HG03571 (cell line): ENCODE results near the gene BLOC1S5.

Experiments used
- ATAC-seq: cut with Tn5 transposase; IDR thresholded peaks from one replicate; pipeline ENCODE4 v1.9.1; 2021; ENCODE audit not compliant: unreplicated experiment

The BLOC1S5 gene

GRCh38 chr6:8063761-8064637, at the start of gene BLOC1S5:
Gene BLOC1S5 (minus strand): TSS chr6:8064389. CDS start chr6:8064376, 13 bp downstream.
- ATAC-seq, result peak; percentile 96

- ATAC-seq, result no peak
These were observed 49.0 kb upstream of the BLOC1S5 start for GRCh38 chr6:8113131-8113654.

DNA sequence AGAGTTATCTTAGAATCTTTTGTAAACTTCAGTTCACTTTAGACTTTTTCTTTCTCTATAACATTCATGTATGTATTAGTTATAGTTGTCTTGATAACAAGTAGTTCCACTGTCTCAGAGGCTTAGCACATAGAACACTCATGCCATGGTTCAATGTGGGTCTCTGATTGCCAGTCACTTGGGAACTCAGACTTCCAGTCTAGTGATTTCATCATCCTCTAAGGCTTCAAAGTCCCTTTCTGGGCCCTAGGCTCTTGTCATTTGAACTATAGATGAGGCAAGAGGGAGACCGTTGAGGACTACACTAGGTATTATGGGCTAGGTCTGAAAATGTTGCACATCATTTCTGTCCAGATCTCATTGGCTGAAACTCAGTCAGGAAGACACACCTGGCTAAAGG, 46.5 kb upstream of the BLOC1S5 start:
- ATAC-seq, result no peak

DNA sequence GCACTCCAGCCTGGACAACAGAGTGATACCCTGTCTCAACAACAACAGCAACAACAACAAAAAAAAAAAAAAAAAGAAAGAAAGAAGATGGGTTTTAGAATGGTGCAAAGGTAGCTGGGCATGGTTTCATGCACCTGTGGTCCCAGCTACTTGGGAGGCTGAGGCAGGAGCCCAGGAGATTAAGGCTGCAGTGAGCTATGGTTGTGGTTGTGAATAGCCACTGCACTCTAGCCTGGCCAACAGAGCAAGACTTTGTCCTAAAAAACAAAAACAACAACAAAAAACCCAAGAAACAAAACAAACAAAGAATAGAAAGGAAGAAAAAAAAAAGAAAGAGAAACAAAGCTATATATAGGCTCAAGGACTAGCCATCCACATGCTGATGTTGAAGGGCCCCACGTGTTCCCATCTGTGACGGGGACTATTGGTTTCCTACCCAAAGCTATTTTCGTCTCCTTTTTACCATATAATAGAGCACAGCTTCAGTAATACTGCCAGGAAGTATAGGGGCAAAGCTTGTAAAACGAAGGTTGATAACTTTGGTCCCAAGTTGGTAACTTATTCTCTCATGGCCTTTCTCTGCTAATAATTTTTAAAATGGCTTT, 46.0 kb upstream of the BLOC1S5 start:
- ATAC-seq, result no peak

DNA sequence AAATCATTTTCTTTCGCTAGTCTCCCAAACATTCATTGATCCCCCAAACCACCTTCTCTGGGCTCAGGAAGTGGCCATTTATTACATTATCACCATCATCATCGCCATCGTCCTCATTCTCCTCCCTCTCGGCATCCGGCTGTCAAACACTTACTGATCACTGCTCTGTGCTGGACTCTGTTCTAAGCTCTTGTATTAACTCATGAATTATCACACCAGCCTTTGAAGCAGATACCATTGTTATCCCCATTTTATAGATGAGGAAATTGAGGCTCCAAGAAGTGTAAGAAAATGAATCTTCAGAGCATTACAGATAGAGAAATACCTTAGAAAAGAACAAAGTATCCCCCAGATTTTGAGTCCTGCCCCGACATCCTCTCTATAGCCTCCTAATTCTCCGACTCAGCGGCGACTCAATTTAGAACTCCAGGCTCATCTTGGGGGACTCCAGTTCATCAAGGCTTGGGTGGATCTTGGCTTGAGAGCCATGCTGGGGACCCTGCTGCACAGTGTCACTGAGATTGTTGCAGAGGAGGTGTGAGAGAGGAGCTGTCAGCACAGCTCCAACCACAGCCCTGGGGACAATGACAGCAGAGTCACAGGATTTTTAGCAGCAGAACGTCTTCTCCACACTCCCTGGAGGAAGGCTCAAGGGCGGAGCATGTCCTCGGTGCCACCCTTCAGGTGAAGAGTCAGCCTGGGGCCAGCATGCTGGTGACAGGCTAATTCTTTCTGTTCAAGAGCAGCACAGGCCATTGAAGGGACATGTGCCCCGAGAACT, 44.8 kb upstream of the BLOC1S5 start:
- ATAC-seq, result no peak

DNA sequence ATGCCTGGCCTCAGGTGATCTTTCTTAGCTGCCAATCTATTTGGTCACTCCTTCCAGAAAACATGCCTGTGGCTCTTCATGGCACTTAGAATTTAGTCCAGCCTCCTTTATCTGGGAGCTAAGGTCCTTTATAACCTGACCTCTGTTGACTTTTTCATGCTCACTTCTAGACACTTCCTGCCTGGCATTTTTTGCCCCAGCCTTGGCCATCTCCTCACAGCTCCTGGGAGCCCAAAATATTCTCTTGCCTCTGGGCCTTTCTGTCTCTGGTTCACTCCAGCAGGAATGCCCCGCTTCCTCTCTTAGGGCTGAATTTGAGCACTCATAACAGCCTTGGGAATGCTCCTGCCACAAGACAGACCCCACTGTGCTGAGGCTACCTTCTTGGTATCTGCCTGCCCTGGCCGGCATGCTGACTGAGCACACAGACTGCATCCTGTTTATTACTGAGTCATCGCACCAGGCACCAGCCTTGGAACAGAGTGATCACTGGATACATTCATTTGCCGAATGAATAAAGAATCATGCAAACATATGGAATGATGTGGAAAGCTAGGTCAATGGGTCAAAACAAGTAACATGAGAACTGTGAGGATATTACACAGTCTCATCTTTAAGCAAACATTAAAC, 44.0 kb upstream of the BLOC1S5 start:
- no peak for ATAC-seq

DNA sequence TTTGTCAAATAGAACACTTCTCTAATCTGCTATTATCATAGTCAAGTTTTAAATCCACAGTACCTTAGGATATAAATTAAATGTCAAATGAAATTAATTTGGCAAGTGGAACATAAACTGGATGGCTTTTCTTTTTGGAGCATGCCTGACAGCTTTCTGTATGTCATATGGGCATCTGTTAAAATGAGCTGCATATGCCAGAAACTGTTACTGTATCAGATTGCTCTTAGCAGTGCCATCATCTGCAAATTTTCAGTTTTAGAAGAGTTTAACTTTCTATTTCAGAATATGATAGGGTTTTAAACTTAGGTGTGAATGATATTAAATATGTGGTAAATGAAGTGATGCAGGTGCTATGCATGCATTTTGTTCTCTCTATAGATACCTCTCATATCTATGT, 41.6 kb upstream of the BLOC1S5 start:
- no peak for ATAC-seq

GRCh38 chr6:8103726-8104125, 39.5 kb upstream of the BLOC1S5 start:
- ATAC-seq, result no peak

GRCh38 chr6:8102122-8102958, 38.2 kb upstream of the BLOC1S5 start, which contains the start of gene EEF1E1:
Gene EEF1E1 (minus strand): TSS chr6:8102548. CDS start chr6:8102521, 27 bp downstream.
- peak; percentile 99 for ATAC-seq

GRCh38 chr6:8100159-8100854, 36.1 kb upstream of the BLOC1S5 start:
- no peak for ATAC-seq

DNA sequence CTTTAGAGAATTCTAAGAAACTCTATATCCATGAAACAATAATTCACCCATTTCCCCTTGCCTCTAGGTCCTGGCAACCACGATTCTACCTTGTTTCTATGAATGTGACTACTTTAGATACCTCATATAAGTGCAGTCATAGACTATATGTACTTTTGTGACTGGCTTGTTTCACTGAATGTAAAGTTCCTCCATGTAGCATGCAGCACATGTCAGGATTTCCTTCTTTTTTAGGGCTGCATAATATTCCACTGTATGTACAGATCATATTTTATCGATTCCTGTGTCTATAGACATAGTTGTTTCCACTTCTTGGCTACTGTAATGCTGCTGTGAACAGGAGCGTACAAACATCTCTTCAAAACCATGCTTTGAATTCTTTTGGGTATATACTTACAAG, 26.5 kb upstream of the BLOC1S5 start:
- ATAC-seq, result no peak

GRCh38 chr6:8088886-8089285, 24.7 kb upstream of the BLOC1S5 start:
- no peak for ATAC-seq

DNA sequence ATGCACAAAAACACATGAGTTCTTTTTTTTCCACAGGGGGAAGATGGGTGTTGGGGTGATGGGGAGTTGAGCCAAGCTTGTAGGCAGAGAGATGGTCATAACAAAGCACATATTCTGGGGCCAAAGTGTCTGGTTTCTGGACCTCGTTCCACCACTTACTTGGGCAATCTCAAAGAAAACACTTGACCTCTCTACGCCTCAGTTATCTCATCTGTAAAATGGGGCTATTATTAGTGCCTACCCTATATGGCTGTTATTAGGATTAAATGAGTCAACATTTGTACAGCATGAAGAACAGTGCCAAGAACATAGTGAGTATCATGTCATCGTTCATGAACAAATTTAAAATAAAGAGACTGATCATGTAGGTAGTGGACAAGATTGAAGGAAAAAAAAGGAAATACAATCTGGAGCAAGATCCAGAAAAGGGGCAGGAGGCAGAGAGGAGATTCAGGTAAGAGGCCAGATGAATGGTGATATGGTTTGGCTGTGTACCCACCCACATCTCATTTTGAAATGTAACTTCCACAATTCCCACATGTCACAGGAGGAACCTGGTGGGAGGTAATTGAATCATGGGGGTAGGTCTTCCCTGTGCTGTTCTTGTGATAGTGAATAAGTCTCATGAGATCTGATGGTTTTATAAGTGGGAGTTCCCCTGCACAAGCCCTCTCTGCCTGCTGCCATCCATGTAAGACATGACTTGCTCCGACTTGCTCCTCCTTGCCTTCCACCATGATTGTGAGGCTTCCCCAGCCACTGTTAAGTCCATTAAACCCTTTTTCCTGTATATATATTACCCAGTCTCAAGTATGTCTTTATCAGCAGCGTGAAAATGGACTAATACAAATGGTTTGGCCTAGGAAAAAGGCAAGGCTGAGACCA, 23.9 kb upstream of the BLOC1S5 start:
- no peak for ATAC-seq

DNA sequence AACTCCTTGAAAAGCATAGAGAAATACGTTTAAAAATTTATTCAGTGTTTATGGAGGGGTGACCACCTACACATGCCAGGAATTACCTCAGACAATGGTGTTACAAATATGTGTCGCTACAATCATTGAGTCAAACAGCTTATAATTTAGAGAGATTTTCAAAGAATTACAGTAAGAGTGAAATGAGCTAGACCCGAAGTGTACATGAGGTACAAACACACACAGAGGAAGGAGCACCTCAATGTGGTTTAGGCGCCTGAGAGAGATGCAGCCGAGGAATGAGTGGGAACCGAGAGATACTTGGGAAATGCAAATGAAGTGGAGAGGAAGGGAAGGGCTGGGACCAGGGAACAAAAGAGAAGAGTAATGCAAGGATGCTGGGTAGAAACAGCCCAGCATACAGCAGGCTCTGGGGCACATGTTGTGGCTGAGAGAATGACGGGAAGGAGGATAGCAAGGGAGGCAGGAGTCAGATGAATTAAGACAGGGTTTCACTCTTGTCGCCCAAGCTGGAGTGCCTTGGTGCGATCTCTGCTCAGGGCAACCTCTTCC, 22.6 kb upstream of the BLOC1S5 start:
- ATAC-seq, result no peak

GRCh38 chr6:8085053-8085511, 20.9 kb upstream of the BLOC1S5 start:
- no peak for ATAC-seq

- ATAC-seq, result no peak
These were observed 20.4 kb upstream of the BLOC1S5 start for GRCh38 chr6:8084586-8084985.

- no peak for ATAC-seq
These were observed 19.0 kb upstream of the BLOC1S5 start for GRCh38 chr6:8082954-8083858.
